HG03432 (cell line): ENCODE measurements around the gene UNC93A.
"Not testable (repeated sequence)": the region's sequence is repeated elsewhere in the genome, so short reads cannot be mapped to it uniquely, and the experiment has no call there.

Experiments
- ATAC-seq: cut with Tn5 transposase; IDR thresholded peaks from one replicate; pipeline ENCODE4 v1.9.1; 2021; ENCODE audit warnings: mild to moderate bottlenecking, moderate library complexity; ENCODE audit not compliant: unreplicated experiment

The UNC93A gene

DNA sequence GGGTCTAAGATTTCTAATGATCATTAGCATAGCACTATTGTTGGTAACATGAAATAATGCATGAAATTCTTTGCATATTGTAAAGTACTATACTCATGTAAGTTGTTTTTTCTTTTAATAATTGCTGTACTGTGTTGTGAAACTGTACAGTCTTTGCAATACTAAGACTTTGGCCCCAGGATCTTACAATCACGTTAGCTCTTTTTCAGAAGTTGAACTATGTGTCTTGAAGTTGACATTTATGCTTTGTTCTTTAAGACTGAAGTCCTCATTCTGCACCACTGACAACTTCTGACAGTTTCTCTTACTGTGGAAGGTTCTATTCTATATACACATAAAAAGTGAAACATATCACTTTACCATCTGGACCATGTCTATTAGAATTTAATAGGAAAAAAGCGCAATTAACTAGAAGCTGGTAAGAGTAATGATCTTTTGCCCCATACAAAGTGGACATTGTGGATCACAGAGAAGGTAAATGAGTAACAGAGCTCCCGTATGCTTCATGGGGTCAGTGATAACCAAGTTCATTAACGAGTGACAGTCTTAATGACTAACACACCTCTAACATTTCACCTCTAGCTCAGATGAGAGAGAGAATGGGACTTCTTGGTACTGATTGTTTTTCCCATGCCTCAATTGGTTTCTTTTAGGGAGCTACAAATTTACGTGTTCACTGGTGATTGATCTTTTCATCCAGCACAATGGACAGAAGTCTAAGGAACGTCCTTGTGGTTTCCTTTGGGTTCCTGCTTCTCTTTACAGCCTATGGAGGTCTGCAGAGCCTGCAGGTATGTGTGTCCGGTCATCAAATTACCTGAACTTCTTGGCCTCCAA, at the start of gene UNC93A:
Gene UNC93A, plus strand, starts transcription at position 530 of the 837 bp plus-strand sequence. Its CDS starts 175 bp downstream, at position 705.
- no peak for ATAC-seq

GRCh38 chr6:167241321-167242134, 49.6 kb upstream of the UNC93A start:
- not testable (repeated sequence) for ATAC-seq

DNA sequence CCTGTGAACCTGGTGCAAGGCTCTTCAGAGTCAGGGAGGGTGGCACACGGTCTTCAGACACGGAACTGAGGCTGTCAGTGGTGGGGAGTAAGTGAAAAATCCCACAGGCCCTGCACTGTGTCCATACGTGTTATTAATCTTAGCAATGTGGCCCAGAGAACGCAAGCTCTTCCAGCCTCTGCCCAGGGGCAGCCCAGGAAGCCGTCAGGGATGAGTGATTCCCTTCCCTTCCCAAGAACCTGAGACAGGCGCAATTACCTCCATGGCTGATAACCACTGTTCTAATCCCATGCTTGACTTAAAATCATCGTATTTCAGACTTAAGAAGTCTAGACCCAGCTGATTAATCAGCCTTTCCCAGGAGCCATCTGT, 49.0 kb upstream of the UNC93A start:
- ATAC-seq: not testable (repeated sequence)

GRCh38 chr6:167242511-167243051, 48.5 kb upstream of the UNC93A start:
- ATAC-seq: not testable (repeated sequence)

DNA sequence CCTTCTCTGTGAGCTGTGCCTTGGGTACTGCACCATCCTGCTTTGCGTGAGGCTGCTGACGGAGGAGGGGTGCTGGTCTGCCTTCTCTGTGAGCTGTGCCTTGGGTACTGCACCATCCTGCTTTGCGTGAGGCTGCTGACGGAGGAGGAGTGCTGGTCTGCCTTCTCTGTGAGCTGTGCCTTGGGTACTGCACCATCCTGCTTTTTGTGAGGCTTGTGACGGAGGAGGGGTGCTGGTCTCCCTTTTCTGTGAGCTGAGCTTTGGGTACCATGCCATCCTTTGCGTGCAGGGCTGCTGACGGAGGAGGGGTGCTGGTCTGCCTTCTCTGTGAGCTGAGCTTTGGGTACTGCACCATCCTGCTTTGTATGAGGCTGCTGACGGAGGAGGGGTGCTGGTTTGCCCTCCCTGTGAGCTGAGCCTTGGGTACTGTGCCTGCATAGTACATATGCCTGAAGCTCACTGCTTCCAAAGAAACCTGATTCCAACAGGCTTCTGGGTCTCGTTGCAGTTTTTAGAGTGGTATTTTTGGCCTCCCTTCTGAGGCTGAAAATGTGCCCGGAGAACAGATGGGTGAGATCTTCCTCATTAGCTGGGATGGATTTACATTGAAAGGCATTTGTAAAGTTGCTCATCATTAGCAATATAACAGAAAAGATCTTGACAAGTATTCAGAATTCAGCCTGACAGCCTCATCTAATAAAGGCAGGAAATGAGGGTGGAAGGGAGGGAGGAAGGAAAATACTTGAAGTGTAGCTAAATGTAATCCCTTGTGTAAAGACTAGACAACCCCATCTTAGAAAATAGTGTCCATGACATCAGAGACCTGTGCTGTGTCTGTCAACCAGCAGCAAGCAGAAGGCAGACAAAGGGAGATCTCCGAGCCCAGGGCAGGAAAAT, 46.8 kb upstream of the UNC93A start:
- no peak for ATAC-seq

DNA sequence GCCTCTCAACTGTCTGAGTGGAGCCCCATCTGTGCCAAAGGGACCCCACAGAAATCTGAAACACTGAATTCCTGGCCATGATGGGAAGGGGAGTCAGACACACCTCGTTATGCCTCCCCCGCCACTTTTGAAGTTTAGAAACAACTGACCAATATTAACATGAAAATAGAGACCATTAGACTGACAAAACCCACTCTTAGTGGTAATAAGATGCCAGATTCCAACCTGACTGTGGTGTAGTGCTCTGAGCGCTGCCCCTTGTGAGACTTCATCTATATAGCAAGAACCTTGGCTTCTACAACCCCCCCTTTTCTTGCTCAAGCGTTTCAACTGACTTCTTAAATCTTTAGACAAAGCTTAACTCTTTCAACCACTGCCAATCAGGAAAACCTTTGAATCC, 46.1 kb upstream of the UNC93A start:
- no peak for ATAC-seq

DNA sequence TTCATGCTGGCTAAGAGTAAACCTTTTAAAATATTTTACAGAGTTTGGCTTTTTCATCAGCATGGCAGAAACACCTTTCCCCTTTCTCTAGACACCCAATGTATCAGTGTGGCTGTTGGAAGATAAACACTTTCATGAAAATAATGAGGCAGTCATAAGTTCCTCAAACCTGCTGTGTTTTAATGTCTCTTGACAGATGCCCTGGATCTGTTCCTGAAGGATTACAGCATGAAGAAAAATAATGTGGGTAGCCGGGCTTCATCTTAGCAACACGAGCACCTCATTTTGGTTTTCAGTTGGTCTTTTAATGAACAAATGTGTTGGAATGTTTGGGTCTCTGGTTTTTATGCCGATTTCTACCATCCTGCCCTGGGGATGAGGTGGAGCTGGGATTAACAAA, 45.5 kb upstream of the UNC93A start:
- ATAC-seq: no peak

DNA sequence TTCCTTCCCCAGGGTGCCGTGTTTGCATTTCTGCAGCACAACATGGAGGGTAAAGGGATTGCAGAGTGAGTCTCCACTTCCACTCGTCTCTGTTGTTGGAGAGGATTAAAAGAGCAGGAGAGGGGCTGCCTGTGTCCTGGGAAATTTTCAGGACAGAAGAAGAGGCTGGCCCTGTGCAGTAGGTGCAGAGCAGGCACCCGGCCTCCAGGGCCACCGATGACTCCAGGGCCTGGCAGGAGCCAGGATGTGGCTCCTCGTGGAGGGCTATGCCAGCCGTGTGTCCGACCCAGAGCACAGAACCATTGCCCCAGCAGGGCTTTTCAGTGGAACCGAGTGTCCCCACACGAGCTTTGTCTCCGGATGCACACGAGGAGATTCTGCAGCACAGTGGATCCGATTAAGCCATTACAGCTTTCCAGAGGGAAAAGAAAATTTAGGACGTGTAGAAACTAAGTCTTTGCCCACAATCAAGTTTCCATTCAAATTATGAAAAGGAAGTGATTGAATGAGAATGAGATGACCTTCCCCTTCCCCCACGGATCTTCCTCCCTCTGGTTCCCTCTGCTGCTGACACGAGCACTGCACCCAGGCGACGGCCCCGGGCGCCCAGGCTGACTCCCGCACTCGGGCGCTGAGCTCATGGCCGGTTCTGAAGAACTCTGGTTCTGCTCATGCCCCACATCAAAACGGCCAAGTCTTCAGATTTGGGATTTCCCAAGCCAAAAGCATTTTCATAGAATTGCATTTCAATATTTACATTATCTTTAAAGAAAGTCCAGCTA, 43.1 kb upstream of the UNC93A start:
- no peak for ATAC-seq

GRCh38 chr6:167248878-167249455, 42.1 kb upstream of the UNC93A start:
- not testable (repeated sequence) for ATAC-seq

- no peak for ATAC-seq
Measured at GRCh38 chr6:167252271-167252670, 38.8 kb upstream of the UNC93A start.

- ATAC-seq: no peak
Measured at GRCh38 chr6:167255918-167256553, 35.1 kb upstream of the UNC93A start.

GRCh38 chr6:167258646-167259045, 32.5 kb upstream of the UNC93A start:
- ATAC-seq: no peak

- ATAC-seq: not testable (repeated sequence)
Measured at GRCh38 chr6:167266057-167266829, 24.9 kb upstream of the UNC93A start.

DNA sequence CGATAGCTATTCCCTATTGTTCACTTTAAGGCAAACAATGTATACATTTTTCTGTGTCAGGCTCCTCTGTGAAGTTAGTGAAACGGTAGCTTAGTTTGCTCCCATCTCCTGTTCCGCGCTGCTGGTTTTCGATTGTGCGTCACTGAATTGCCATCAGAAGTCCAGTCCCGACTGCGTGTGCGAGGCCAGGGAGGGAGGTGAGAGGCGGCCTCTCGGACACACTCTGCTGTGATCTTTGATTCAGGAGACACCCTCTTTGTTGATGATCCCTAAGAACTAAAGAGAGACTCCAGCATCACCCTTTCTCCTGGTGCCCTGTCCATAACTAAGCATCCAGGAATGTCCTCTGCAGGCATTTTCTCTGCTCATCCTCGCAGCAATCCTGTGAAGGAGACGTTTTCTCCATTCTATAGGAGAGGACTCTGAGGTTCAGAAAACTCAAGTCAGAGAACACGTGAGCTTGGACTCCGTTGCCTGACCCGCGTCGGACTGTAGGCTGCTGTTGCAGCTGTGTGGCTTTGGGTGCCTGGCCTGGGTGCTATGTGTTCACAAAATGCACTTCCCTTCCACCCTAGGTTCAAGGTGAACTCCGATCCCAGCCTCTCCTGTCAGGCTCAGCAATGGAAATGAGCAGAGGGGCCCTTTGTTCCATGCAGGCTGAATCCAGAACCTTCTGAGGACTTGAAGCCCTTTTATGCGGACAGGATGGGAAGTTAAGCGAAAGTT, 24.1 kb upstream of the UNC93A start:
- no peak for ATAC-seq

DNA sequence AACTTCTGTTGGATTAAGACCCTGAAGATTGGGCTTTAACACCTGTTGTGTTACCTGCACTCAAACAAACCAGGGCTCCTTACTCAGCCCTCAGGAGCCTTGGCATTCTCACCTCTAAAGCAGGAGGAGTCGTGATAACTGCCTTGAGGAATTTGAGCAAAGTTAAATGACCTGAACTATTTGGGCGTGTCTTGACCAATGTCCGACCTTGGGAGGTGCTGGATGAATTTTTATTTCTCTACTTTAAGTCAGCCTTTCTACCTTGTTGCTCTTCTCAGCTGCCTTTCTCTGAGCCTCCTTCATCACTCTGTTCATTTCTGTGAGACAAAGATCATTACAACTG, 23.6 kb upstream of the UNC93A start:
- not testable (repeated sequence) for ATAC-seq

DNA sequence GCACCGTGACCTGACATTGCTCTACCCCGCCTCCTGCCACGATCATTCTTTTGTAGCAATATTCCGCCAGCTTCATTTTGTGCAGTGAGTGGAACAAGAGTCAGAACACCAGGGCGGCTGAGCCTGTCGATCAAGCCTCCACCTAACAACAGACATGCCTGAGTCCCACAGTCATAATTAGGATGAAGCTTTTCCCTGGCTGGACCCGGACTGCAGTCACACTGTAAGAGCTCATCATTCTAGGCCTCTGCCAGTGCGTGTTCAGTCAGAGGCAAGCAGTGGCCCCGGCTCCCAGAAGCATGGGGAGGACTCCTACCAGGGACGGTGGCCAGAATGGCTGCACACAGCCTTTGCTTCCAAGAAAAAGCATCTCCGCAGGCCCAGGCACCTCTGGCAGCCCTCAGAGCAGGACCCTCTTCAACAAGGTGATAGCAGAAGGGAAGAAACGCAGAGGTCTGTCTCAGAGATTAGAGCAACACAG, 23.2 kb upstream of the UNC93A start:
- ATAC-seq: no peak

GRCh38 chr6:167268683-167269280, 22.3 kb upstream of the UNC93A start:
- ATAC-seq: no peak
